ENCODE data around the gene AXIN1. TPM values are rescaled to one million over a fixed set of nuclear protein-coding genes. Genes with fewer than 3 reads are reported as not detected.
"Not testable (repeated sequence)": the region's sequence is repeated elsewhere in the genome, so short reads cannot be mapped to it uniquely, and the experiment has no call there.

The AXIN1 gene
- total and polyA plus RNA-seq, 9 donors, result 11.5 to 19.2 (median 14.4) TPM

- no peak overlapping the region for H3K27ac ChIP-seq (ENCODE audit: low read length)
- H3K4me1 ChIP-seq (ENCODE audit: control insufficient read depth, insufficient read depth, low read length), result peaks cover 16% of the 10 kb centered on the region
- no peaks in the 10 kb centered on the region for H3K36me3 ChIP-seq (ENCODE audit: control insufficient read depth, insufficient read depth, low read length)
- no peak for DNase-seq
- H3K4me3 ChIP-seq (ENCODE audit: low read length), result no peak overlapping the region
- H3K9me3 ChIP-seq (replicated peaks; ENCODE audit: control insufficient read depth, low read depth, low read length), result no peaks in the 10 kb centered on the region
- H3K27me3 ChIP-seq (ENCODE audit: control insufficient read depth, insufficient read depth, low read length), result no peaks in the 10 kb centered on the region
- 76% methylated on average over 5 of the region's 5 CpGs for WGBS (ENCODE audit: insufficient coverage)
Observed at GRCh38 chr16:339680-340079, 12.8 kb downstream of the AXIN1 start.

- no peak overlapping the region for H3K4me3 ChIP-seq (ENCODE audit: low read length)
- no peak for DNase-seq
- H3K4me1 ChIP-seq (ENCODE audit: control insufficient read depth, insufficient read depth, low read length), result peaks cover 16% of the 10 kb centered on the region
- no peaks in the 10 kb centered on the region for H3K27me3 ChIP-seq (ENCODE audit: control insufficient read depth, insufficient read depth, low read length)
- H3K36me3 ChIP-seq (ENCODE audit: control insufficient read depth, insufficient read depth, low read length), result no peaks in the 10 kb centered on the region
- H3K9me3 ChIP-seq (replicated peaks; ENCODE audit: control insufficient read depth, low read depth, low read length), result no peaks in the 10 kb centered on the region
- H3K27ac ChIP-seq (ENCODE audit: low read length), result no peak overlapping the region
- 70% methylated on average over 14 of the region's 21 CpGs for WGBS (ENCODE audit: insufficient coverage)
Observed at GRCh38 chr16:337975-338575, 14.4 kb downstream of the AXIN1 start.

- no peaks in the 10 kb centered on the region for H3K36me3 ChIP-seq (ENCODE audit: control insufficient read depth, insufficient read depth, low read length)
- H3K4me3 ChIP-seq (ENCODE audit: low read length), result no peak overlapping the region
- peaks cover 16% of the 10 kb centered on the region for H3K4me1 ChIP-seq (ENCODE audit: control insufficient read depth, insufficient read depth, low read length)
- H3K9me3 ChIP-seq (replicated peaks; ENCODE audit: control insufficient read depth, low read depth, low read length), result no peaks in the 10 kb centered on the region
- no peak for DNase-seq
- no peaks in the 10 kb centered on the region for H3K27me3 ChIP-seq (ENCODE audit: control insufficient read depth, insufficient read depth, low read length)
- no peak overlapping the region for H3K27ac ChIP-seq (ENCODE audit: low read length)
- 69% methylated on average over 10 of the region's 10 CpGs for WGBS (ENCODE audit: insufficient coverage)
Observed at GRCh38 chr16:337437-337836, 15.1 kb downstream of the AXIN1 start.

GRCh38 chr16:336269-336668 lies 16.3 kb downstream of the AXIN1 start:
- no peak for DNase-seq
- 91% methylated on average over 7 of the region's 11 CpGs for WGBS (ENCODE audit: insufficient coverage)
- H3K4me1 ChIP-seq (ENCODE audit: control insufficient read depth, insufficient read depth, low read length), result peaks cover 20% of the 10 kb centered on the region
- no peaks in the 10 kb centered on the region for H3K27me3 ChIP-seq (ENCODE audit: control insufficient read depth, insufficient read depth, low read length)
- H3K9me3 ChIP-seq (replicated peaks; ENCODE audit: control insufficient read depth, low read depth, low read length), result no peaks in the 10 kb centered on the region
- no peak overlapping the region for H3K4me3 ChIP-seq (ENCODE audit: low read length)
- no peak overlapping the region for H3K27ac ChIP-seq (ENCODE audit: low read length)
- no peaks in the 10 kb centered on the region for H3K36me3 ChIP-seq (ENCODE audit: control insufficient read depth, insufficient read depth, low read length)

- not testable (repeated sequence) for H3K27me3 ChIP-seq (ENCODE audit: control insufficient read depth, insufficient read depth, low read length); H3K36me3 ChIP-seq (ENCODE audit: control insufficient read depth, insufficient read depth, low read length); H3K4me3 ChIP-seq (ENCODE audit: low read length); DNase-seq; H3K9me3 ChIP-seq (replicated peaks; ENCODE audit: control insufficient read depth, low read depth, low read length); H3K27ac ChIP-seq (ENCODE audit: low read length)
- peaks cover 23% of the 10 kb centered on the region for H3K4me1 ChIP-seq (ENCODE audit: control insufficient read depth, insufficient read depth, low read length)
- WGBS (ENCODE audit: insufficient coverage), result 98% methylated on average over 4 of the region's 11 CpGs
Observed at GRCh38 chr16:334861-335632, 17.5 kb downstream of the AXIN1 start.

- H3K36me3 ChIP-seq (ENCODE audit: control insufficient read depth, insufficient read depth, low read length); H3K9me3 ChIP-seq (replicated peaks; ENCODE audit: control insufficient read depth, low read depth, low read length); H3K4me3 ChIP-seq (ENCODE audit: low read length); DNase-seq; H3K27me3 ChIP-seq (ENCODE audit: control insufficient read depth, insufficient read depth, low read length); H3K27ac ChIP-seq (ENCODE audit: low read length): not testable (repeated sequence)
- 98% methylated on average over 5 of the region's 5 CpGs for WGBS (ENCODE audit: insufficient coverage)
- peaks cover 23% of the 10 kb centered on the region for H3K4me1 ChIP-seq (ENCODE audit: control insufficient read depth, insufficient read depth, low read length)
Observed at GRCh38 chr16:334164-334832, 18.2 kb downstream of the AXIN1 start.

- Histone ChIP-seq H3K9me3 (replicated peaks; ENCODE audit: control insufficient read depth, low read depth, low read length) (no peaks in the 10 kb centered on the region), H3K36me3 (ENCODE audit: control insufficient read depth, insufficient read depth, low read length) (no peaks in the 10 kb centered on the region), H3K4me3 (ENCODE audit: low read length) (no peak overlapping the region), H3K27ac (ENCODE audit: low read length) (no peak overlapping the region), H3K27me3 (ENCODE audit: control insufficient read depth, insufficient read depth, low read length) (no peaks in the 10 kb centered on the region), H3K4me1 (ENCODE audit: control insufficient read depth, insufficient read depth, low read length) (peaks cover 23% of the 10 kb centered on the region)
- 96% methylated on average over 3 of the region's 6 CpGs for WGBS (ENCODE audit: insufficient coverage)
- DNase-seq, result no peak
Observed at GRCh38 chr16:333406-334094, 19.0 kb downstream of the AXIN1 start.

- not testable (repeated sequence) for H3K9me3 ChIP-seq (replicated peaks; ENCODE audit: control insufficient read depth, low read depth, low read length); H3K36me3 ChIP-seq (ENCODE audit: control insufficient read depth, insufficient read depth, low read length); H3K27me3 ChIP-seq (ENCODE audit: control insufficient read depth, insufficient read depth, low read length); H3K4me3 ChIP-seq (ENCODE audit: low read length); H3K27ac ChIP-seq (ENCODE audit: low read length)
- 33% methylated on average over 1 of the region's 6 CpGs for WGBS (ENCODE audit: insufficient coverage)
- peak; percentile 85 for DNase-seq
- peaks cover 20% of the 10 kb centered on the region for H3K4me1 ChIP-seq (ENCODE audit: control insufficient read depth, insufficient read depth, low read length)
Observed at GRCh38 chr16:331181-331814, 21.2 kb downstream of the AXIN1 start.

- no peak overlapping the region for H3K4me3 ChIP-seq (ENCODE audit: low read length)
Observed at GRCh38 chr16:330741-331140, 21.8 kb downstream of the AXIN1 start.

More at GRCh38 chr16:330741-331140, 21.8 kb downstream of the AXIN1 start:
- Histone ChIP-seq H3K9me3 (replicated peaks; ENCODE audit: control insufficient read depth, low read depth, low read length) (no peaks in the 10 kb centered on the region), H3K4me1 (ENCODE audit: control insufficient read depth, insufficient read depth, low read length) (peaks cover 17% of the 10 kb centered on the region), H3K27me3 (ENCODE audit: control insufficient read depth, insufficient read depth, low read length) (no peaks in the 10 kb centered on the region), H3K27ac (ENCODE audit: low read length) (no peak overlapping the region), H3K36me3 (ENCODE audit: control insufficient read depth, insufficient read depth, low read length) (no peaks in the 10 kb centered on the region)
- DNase-seq, result no peak
- 70% methylated on average over 1 of the region's 2 CpGs for WGBS (ENCODE audit: insufficient coverage)

Data from muscle of leg (tissue), 11 donors.